Body of pancreas (tissue), 4 donors: ENCODE data around the gene ZNF536.

Experiments
- CTCF ChIP-seq, 7 experiments: fragments of 450-650 bp in 4 of 7; fragments of 200-600 bp in 3 of 7; sonication (generic) in 3 of 7; IDR thresholded peaks; one replicate each; pipeline ENCODE4 v1.5.1; 2016 to 2019; ENCODE audit warnings: antibody characterized with exemption in 7 of 7
- POLR2A ChIP-seq, 3 donors: fragments of 450-650 bp; IDR thresholded peaks; one replicate each; pipeline ENCODE4 v1.6.1; 2016; ENCODE audit warnings: antibody characterized with exemption in 3 of 3, mild to moderate bottlenecking in 2 of 3

- TF ChIP-seq CTCF (IDR thresholded peaks at IDR 0.05): no peak
- TF ChIP-seq POLR2A (IDR thresholded peaks at IDR 0.05): no peak
Observed at GRCh38 chr19:30473334-30473867, 101.2 kb downstream of the ZNF536 start.
